Muscle layer of duodenum (tissue), 2 donors: ENCODE measurements around the gene C10orf71.

Source experiments
- H3K27ac ChIP-seq: one replicate; pipeline ENCODE4 v1.7.0; 2013; ENCODE audit warnings: mild to moderate bottlenecking, low read length
- H3K27me3 ChIP-seq: one replicate; pipeline ENCODE4 v1.7.0; 2013; ENCODE audit warnings: low read depth, mild to moderate bottlenecking, control low read depth, low read length
- H3K36me3 ChIP-seq, 2 donors: one replicate each; pipeline ENCODE4 v1.7.0; 2013; ENCODE audit warnings: low read length in 2 of 2, control low read depth in 1 of 2, mild to moderate bottlenecking in 1 of 2; ENCODE audit not compliant: insufficient read depth in 2 of 2, control insufficient read depth in 1 of 2
- H3K4me1 ChIP-seq, 2 donors: one replicate each; pipeline ENCODE4 v1.7.0; 2013; ENCODE audit warnings: low read length in 2 of 2, mild to moderate bottlenecking in 2 of 2, control low read depth in 1 of 2, moderate library complexity in 1 of 2; ENCODE audit not compliant: insufficient read depth in 2 of 2, control insufficient read depth in 1 of 2
- H3K4me3 ChIP-seq, 2 donors: one replicate each; pipeline ENCODE4 v1.7.0; 2013; ENCODE audit warnings: low read length in 2 of 2, low read depth in 1 of 2, mild to moderate bottlenecking in 1 of 2
- H3K9me3 ChIP-seq, 2 donors: one replicate each; pipeline ENCODE4 v1.7.0; 2013; ENCODE audit warnings: low read length in 2 of 2, control low read depth in 1 of 2, mild to moderate bottlenecking in 1 of 2; ENCODE audit not compliant: control insufficient read depth in 1 of 2
- donor health status: healthy.

Gene C10orf71

GRCh38 chr10:49296382-49296781 is 2.6 kb upstream of the C10orf71 start:
- H3K27me3 ChIP-seq = no peaks in the 10 kb centered on the region
- H3K4me3 ChIP-seq = no peak overlapping the region
- no peak overlapping the region for H3K27ac ChIP-seq

GRCh38 chr10:49296836-49297235 is 2.1 kb upstream of the C10orf71 start:
- no peaks in the 10 kb centered on the region for H3K27me3 ChIP-seq
- no peaks in the 10 kb centered on the region for H3K36me3 ChIP-seq
- no peak overlapping the region for H3K4me3 ChIP-seq
- H3K9me3 ChIP-seq = no peaks in the 10 kb centered on the region
- H3K27ac ChIP-seq = no peak overlapping the region
- no peaks in the 10 kb centered on the region for H3K4me1 ChIP-seq

More at GRCh38 chr10:49296382-49296781, 2.6 kb upstream of the C10orf71 start:
- Histone ChIP-seq H3K9me3 (no peaks in the 10 kb centered on the region), H3K36me3 (no peaks in the 10 kb centered on the region), H3K4me1 (no peaks in the 10 kb centered on the region)

- Histone ChIP-seq H3K9me3 (no peaks in the 10 kb centered on the region), H3K4me1 (no peaks in the 10 kb centered on the region), H3K27ac (no peak overlapping the region), H3K36me3 (no peaks in the 10 kb centered on the region), H3K4me3 (no peak overlapping the region), H3K27me3 (no peaks in the 10 kb centered on the region)
Measured at GRCh38 chr10:49297818-49298670, 926 bp upstream of the C10orf71 start.

GRCh38 chr10:49298671-49298982 is 343 bp upstream of the C10orf71 start:
- no peaks in the 10 kb centered on the region for H3K9me3 ChIP-seq
- no peaks in the 10 kb centered on the region for H3K36me3 ChIP-seq
- no peak overlapping the region for H3K4me3 ChIP-seq
- no peaks in the 10 kb centered on the region for H3K27me3 ChIP-seq
- H3K27ac ChIP-seq = no peak overlapping the region
- H3K4me1 ChIP-seq = no peaks in the 10 kb centered on the region

- Histone ChIP-seq H3K27me3 (no peaks in the 10 kb centered on the region), H3K4me3 (no peak overlapping the region), H3K9me3 (no peaks in the 10 kb centered on the region), H3K27ac (no peak overlapping the region), H3K4me1 (no peaks in the 10 kb centered on the region), H3K36me3 (no peaks in the 10 kb centered on the region)
Measured at GRCh38 chr10:49299816-49300139, 808 bp downstream of the C10orf71 start.

GRCh38 chr10:49300140-49300974 is 1.4 kb downstream of the C10orf71 start:
- Histone ChIP-seq H3K4me3 (no peak overlapping the region), H3K36me3 (no peaks in the 10 kb centered on the region), H3K9me3 (no peaks in the 10 kb centered on the region), H3K27me3 (no peaks in the 10 kb centered on the region), H3K4me1 (no peaks in the 10 kb centered on the region), H3K27ac (no peak overlapping the region)

GRCh38 chr10:49301302-49301701 is 2.3 kb downstream of the C10orf71 start:
- Histone ChIP-seq H3K9me3 (no peaks in the 10 kb centered on the region), H3K27me3 (no peaks in the 10 kb centered on the region), H3K4me3 (no peak overlapping the region), H3K27ac (no peak overlapping the region), H3K4me1 (no peaks in the 10 kb centered on the region), H3K36me3 (no peaks in the 10 kb centered on the region)

GRCh38 chr10:49302088-49302487 is 3.1 kb downstream of the C10orf71 start:
- H3K4me1 ChIP-seq = no peaks in the 10 kb centered on the region
- no peak overlapping the region for H3K27ac ChIP-seq

GRCh38 chr10:49303711-49304110 is 4.7 kb downstream of the C10orf71 start:
- no peaks in the 10 kb centered on the region for H3K4me1 ChIP-seq
- H3K27me3 ChIP-seq = no peaks in the 10 kb centered on the region
- H3K4me3 ChIP-seq = no peak overlapping the region
- no peaks in the 10 kb centered on the region for H3K9me3 ChIP-seq
- no peak overlapping the region for H3K27ac ChIP-seq
- no peaks in the 10 kb centered on the region for H3K36me3 ChIP-seq

More at GRCh38 chr10:49302088-49302487, 3.1 kb downstream of the C10orf71 start:
- H3K27me3 ChIP-seq = no peaks in the 10 kb centered on the region
- H3K9me3 ChIP-seq = no peaks in the 10 kb centered on the region
- no peak overlapping the region for H3K4me3 ChIP-seq
- no peaks in the 10 kb centered on the region for H3K36me3 ChIP-seq

- H3K4me3 ChIP-seq = no peak overlapping the region
- H3K36me3 ChIP-seq = no peaks in the 10 kb centered on the region
- H3K27ac ChIP-seq = no peak overlapping the region
- no peaks in the 10 kb centered on the region for H3K9me3 ChIP-seq
- no peaks in the 10 kb centered on the region for H3K27me3 ChIP-seq
- H3K4me1 ChIP-seq = no peaks in the 10 kb centered on the region
Measured at GRCh38 chr10:49304137-49304536, 5.2 kb downstream of the C10orf71 start.

- Histone ChIP-seq H3K4me3 (no peak overlapping the region), H3K36me3 (no peaks in the 10 kb centered on the region), H3K9me3 (no peaks in the 10 kb centered on the region), H3K4me1 (no peaks in the 10 kb centered on the region), H3K27ac (no peak overlapping the region), H3K27me3 (no peaks in the 10 kb centered on the region)
Measured at GRCh38 chr10:49307921-49308320, 9.0 kb downstream of the C10orf71 start.
